ENCODE data around the gene SPINK8. TPM values are rescaled to one million over a fixed set of nuclear protein-coding genes. Genes with fewer than 3 reads are reported as not detected.
"Not testable (repeated sequence)": the region's sequence is repeated elsewhere in the genome, so short reads cannot be mapped to it uniquely, and the experiment has no call there.

The SPINK8 gene
- total RNA-seq, 4 donors from 2014 or later, result not detected

DNA sequence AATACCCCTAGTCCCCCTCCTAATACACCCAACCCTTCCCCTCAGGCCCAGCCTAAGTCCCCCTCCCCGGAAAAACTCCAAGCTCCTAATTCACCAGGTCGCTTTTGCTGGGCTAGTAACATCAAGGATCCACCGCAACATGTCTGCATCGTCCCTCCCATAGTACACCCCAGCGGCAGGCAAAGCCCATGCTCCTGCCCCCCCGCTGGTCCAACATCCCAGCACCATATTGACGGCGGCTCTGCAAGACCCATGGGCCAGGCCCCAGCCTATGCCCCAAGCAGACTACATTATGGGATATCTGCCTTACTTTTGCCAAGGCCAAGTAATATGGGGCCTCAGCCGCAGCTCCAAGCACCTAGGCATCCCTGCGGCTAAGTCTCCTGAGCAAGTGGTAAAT is 59.0 kb downstream of the SPINK8 start:
- H3K9me3 ChIP-seq, result no peaks in the 10 kb centered on the region
- no peak overlapping the region for H3K4me3 ChIP-seq
- no peak for DNase-seq
- no peaks in the 10 kb centered on the region for H3K36me3 ChIP-seq
- no peaks in the 10 kb centered on the region for H3K27me3 ChIP-seq
- H3K4me1 ChIP-seq, result peaks cover 0 to 4% (median 1%) of the 10 kb centered on the region in 4 donors
- TF ChIP-seq POLR2A (IDR thresholded peaks at IDR 0.05), result no peak
- no peak for TF ChIP-seq POLR2AphosphoS5 (IDR thresholded peaks at IDR 0.05)
- no peak for TF ChIP-seq EP300 (IDR thresholded peaks at IDR 0.05; ENCODE audit: low read depth)
- no peak for TF ChIP-seq CTCF (IDR thresholded peaks at IDR 0.05)
- in situ Hi-C loops (cut with MboI; ENCODE audit: low pct_ligation_motif_present in 1 of 4, low pct_unique_long_range_greater_than_20kb in 1 of 4, low sequenced_read_pairs in 3 of 4), result loop anchor here in 2 of 4 donors (5.0 to 10.0 kb wide), 3 partner anchors 130 to 163 kb away; partner anchors contain the start of gene PLXNB1 (in 1 of the 2)
- WGBS, 2 donors (ENCODE audit: low coverage in 1 of 2), result 94 to 100% methylated on average over 1 to 10 of the region's 10 CpGs
- intact Hi-C loops (cut with DNase I; ENCODE audit: low total_unique reads), result loop anchor here (5.0 to 10.0 kb wide), 2 partner anchors 160 to 1038 kb away; partner anchors contain the start of gene PLXNB1
- no peak overlapping the region for H3K27ac ChIP-seq

GRCh38 chr3:48273594-48274211 is 59.8 kb downstream of the SPINK8 start:
- Histone ChIP-seq H3K27ac (no peak overlapping the region), H3K27me3 (no peaks in the 10 kb centered on the region), H3K9me3 (no peaks in the 10 kb centered on the region), H3K4me3 (no peak overlapping the region), H3K36me3 (no peaks in the 10 kb centered on the region), H3K4me1 (peaks cover 0 to 10% (median 4%) of the 10 kb centered on the region in 4 donors)
- WGBS, 2 donors (ENCODE audit: low coverage in 1 of 2), result 6 to 10% methylated on average over 2 to 9 of the region's 9 CpGs
- TF ChIP-seq CTCF (IDR thresholded peaks at IDR 0.05) (peak; percentile 68 to 80 (median 77)), POLR2A (IDR thresholded peaks at IDR 0.05) (no peak), EP300 (IDR thresholded peaks at IDR 0.05; ENCODE audit: low read depth) (no peak), POLR2AphosphoS5 (IDR thresholded peaks at IDR 0.05) (no peak)
- in situ Hi-C loops (cut with MboI; ENCODE audit: low pct_ligation_motif_present in 1 of 4, low pct_unique_long_range_greater_than_20kb in 1 of 4, low sequenced_read_pairs in 3 of 4), result loop anchor here in 2 of 4 donors (5.0 to 10.0 kb wide), 3 partner anchors 131 to 164 kb away; partner anchors contain the start of gene PLXNB1 (in 1 of the 2)
- peak; percentile 55 for DNase-seq
- intact Hi-C loops (cut with DNase I; ENCODE audit: low total_unique reads), result loop anchor here (5.0 to 10.0 kb wide), 2 partner anchors 161 to 1039 kb away; partner anchors contain the start of gene PLXNB1

DNA sequence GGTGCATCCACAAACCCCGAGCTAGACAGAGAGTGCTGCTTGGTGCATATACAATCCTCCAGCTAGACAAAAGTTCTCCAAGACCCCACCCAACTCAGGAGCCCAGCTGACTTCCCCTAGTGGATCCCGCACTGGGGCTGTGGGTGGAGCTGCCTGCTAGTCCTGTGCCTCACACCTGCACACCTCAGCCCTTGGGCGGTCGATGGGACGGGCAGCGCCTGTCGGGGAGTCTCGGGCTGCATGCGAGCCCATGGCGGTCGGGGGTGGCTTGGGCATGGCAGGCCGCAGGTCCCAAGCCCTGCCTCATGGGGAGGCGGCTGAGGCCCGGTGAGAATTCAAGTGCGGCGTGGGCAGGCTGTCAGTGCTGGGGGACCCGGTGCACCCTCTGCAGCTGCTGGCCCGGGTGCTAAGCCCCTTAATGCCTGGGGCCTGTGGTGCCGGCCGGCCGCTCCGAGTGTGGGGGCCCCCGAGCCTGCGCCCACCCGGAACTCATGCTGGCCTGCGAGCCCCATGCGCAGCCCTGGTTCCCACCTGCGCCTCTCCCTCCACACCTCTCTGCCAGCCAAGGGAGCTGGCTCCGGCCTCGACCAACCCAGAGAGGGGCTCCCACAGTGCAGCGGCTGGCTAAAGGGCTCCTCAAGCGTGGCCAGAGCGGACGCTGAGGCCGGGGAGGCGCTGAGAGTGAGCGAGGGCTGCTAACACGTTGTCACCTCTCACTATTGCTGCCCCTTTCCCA is 61.5 kb downstream of the SPINK8 start:
- Histone ChIP-seq H3K27me3 (no peaks in the 10 kb centered on the region), H3K9me3 (no peaks in the 10 kb centered on the region), H3K36me3 (no peaks in the 10 kb centered on the region), H3K4me1 (peaks cover 0 to 22% (median 14%) of the 10 kb centered on the region in 4 donors), H3K27ac (no peak overlapping the region), H3K4me3 (no peak overlapping the region)
- in situ Hi-C loops (cut with MboI; ENCODE audit: low pct_ligation_motif_present in 1 of 4, low pct_unique_long_range_greater_than_20kb in 1 of 4, low sequenced_read_pairs in 3 of 4) (loop anchor here in 2 of 4 donors (5.0 to 10.0 kb wide), 3 partner anchors 133 to 165 kb away; partner anchors contain the start of gene PLXNB1 (in 1 of the 2)), intact Hi-C loops (cut with DNase I; ENCODE audit: low total_unique reads) (loop anchor here (5.0 to 10.0 kb wide), 2 partner anchors 163 to 1040 kb away; partner anchors contain the start of gene PLXNB1)
- TF ChIP-seq POLR2A (IDR thresholded peaks at IDR 0.05), result no peak
- no peak for TF ChIP-seq CTCF (IDR thresholded peaks at IDR 0.05)
- no peak for TF ChIP-seq POLR2AphosphoS5 (IDR thresholded peaks at IDR 0.05)
- TF ChIP-seq EP300 (IDR thresholded peaks at IDR 0.05; ENCODE audit: low read depth), result no peak
- 98% methylated on average over 26 of the region's 38 CpGs; no CpG with 5 or more reads in 1 of the 2 donors for WGBS, 2 donors (ENCODE audit: low coverage in 1 of 2)
- DNase-seq, result no peak

DNA sequence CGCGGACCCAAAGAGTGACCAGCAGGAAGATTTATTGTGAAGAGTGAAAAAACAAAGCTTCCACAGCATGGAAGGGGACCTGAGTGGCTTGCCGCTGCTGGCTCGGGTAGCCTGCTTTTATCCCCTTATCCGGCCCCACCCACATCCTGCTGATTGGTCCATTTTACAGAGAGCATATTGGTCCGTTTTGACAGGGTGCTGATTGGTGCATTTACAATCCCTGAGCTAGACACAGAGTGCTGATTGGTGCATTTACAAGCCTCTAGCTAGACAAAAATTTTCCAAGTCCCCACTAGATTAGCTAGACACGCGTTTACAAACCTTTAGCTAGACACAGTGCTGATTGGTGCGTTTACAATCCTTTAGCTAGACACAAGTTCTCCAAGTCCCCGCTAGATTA is 62.2 kb downstream of the SPINK8 start:
- WGBS, 2 donors (ENCODE audit: low coverage in 1 of 2), result 92 to 94% methylated on average over 2 to 10 of the region's 10 CpGs
- not testable (repeated sequence) for DNase-seq

More for the DNA sequence above, 62.2 kb downstream of the SPINK8 start:
- H3K27me3 ChIP-seq, H3K9me3 ChIP-seq, H3K4me3 ChIP-seq, H3K27ac ChIP-seq, H3K36me3 ChIP-seq: not testable (repeated sequence)
- peaks cover 0 to 22% (median 14%) of the 10 kb centered on the region in 4 donors for H3K4me1 ChIP-seq
- in situ Hi-C loops (cut with MboI; ENCODE audit: low pct_ligation_motif_present in 1 of 4, low pct_unique_long_range_greater_than_20kb in 1 of 4, low sequenced_read_pairs in 3 of 4) (loop anchor here in 2 of 4 donors (5.0 to 10.0 kb wide), 3 partner anchors 134 to 166 kb away; partner anchors contain the start of gene PLXNB1 (in 1 of the 2)), intact Hi-C loops (cut with DNase I; ENCODE audit: low total_unique reads) (loop anchor here (5.0 to 10.0 kb wide), 2 partner anchors 164 to 1041 kb away; partner anchors contain the start of gene PLXNB1)

Measured in transverse colon (tissue), 4 donors.